Right forelimb (tissue), 1 donor: Measurements from ENCODE around the gene SIK3.
A peak's percentile ranks its signal among the peaks of the same experiment; 100 is the strongest.

Experiments used
- DNase-seq: peaks from one replicate; pipeline ENCODE4 v3.0.0-alpha.2; 2018

The SIK3 gene

DNA sequence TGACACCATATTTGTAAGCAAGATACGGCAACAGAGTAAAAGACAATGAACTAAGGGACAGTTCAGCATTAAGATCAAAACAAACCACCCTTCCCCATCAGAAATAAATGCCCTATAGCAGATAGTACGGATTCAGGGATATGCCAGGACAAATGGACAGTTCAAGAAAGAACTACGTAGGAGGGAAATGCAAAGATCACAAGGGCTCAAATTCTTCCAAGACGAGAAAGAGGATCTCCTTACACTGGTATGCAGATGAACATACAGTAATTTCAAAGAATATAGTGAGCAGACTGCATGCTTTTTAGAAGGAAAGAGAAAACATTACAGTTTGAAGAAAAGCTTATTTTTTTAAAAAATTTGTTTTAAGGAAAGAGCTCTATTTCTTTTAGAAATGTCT lies 136.1 kb downstream of the SIK3 start:
- DNase-seq = no peak

DNA sequence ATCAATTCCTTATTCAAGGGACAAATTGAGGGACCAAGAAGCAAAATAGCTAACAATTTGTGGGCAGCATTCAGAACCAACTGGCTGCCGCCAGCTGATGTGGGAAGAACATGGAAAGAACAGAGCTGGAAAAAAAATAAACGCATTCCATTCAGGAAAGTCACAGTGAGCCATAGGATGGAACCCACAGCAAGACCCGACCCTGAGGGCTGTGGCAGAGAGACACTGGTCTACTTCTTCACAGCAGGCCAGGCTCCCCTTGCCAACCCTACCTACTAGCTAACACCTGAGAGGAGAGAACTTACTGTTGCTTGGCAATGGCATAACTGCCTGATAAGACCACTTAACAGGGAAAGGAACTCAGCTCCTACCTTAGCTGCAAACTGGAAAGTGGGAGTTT lies 137.3 kb downstream of the SIK3 start:
- no peak for DNase-seq

DNA sequence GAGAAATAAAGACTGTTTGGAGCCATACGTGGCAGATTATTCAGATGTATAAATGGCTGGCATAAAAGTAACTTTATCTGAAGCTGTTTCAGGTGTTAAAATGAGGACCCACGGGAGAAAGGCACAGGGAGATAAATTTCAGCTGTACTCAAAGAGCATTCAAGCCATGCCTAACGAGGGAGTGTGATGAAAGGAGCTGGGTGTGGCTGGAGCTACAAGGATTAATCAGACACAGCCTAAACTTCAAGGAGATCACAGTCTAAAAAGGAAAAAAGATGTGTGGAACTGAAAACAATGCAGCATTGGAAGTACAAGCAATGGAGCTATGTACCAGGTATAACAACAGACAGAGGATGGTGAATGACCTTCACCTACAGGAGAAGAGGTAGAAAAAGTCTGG lies 140.0 kb downstream of the SIK3 start:
- no peak for DNase-seq

DNA sequence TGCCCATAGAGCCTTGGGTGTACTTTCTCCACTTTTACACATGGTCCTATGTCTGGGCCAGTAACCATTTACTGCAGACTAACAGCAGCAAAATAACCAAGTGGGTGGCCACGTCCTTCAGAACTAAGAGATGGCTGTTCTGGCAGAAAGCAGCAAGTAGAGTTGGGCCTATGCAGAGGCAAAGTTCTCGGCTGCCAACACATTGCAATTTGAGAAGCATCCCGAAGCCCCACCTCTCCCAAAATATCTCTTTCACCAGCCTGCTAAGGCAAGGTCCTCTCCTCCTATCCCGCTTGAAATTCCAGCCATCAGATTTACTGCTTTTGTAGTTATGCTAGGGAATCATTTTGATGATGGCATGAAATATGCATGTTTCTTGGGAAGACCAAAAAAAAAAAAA lies 142.3 kb downstream of the SIK3 start:
- DNase-seq = no peak

DNA sequence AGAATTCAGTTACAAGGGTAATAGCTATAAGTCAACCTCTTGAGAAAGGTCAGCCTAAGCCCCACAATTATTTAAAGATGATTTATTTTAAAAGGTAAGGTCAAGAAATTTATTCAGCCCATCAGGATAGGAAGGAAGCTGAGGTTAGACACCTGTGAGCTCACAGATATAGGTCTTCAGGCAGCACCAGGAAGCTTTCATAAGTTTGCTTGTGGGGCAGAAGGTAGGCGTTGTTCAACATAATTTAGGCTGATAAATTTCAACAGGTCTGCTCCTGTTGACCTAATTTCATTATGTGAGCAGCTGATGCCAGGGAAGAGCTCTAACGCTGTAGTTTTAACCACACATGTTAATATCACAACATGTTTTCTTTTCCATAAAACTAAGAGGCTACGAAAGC lies 142.7 kb downstream of the SIK3 start:
- DNase-seq = no peak

DNA sequence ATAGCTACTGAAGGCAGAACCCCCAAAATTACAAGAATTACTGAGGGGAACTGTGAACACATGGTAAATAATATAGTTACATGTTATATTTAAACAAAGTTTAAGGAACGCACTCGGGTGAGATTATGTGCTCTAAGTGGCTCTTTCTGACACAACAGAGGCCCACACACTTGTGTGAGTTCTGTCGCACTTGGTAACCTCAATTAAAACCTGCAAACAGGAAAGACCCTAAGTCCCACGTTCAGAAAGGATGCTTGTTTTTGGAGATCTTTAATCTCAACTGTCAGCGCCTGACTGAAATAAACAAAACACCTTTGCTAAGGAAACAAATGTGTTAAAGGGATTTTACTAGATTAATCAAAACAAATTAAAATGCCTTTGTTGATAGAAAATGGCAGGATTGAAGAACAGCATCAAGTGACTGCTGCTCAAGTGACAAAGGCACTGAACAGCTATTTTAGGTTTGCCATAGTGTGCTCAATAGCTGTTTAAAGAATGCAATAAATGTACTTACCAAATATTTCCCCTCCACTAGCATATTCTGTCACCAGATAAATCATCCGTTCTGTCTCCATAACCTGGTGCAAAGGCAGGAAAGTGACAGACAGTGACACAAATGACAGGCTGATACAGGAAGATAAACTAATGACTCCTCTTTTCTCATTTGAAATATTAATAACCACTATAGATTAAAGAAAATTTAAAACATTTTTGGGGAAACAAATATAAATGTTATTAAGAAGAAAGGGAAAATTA lies 144.5 kb downstream of the SIK3 start:
- DNase-seq = no peak

DNA sequence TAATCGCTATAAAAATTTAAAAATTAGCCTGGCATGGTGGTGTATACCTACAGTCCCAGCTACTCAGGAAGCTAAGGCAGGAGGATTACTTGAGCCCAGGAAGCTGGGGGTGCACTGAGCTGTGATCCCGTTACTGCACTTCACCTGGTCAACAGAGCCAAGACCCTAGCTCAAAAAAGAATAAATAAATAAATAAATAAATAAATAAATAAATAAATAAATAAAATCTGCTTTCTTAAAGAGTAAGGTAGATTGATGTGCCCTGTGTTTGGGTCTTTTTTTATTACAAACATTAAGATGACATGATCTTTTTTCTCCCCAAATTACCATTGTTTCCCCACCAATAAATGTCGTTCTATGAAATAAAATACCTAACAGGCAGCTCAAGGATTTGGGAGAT lies 146.5 kb downstream of the SIK3 start:
- DNase-seq = no peak

DNA sequence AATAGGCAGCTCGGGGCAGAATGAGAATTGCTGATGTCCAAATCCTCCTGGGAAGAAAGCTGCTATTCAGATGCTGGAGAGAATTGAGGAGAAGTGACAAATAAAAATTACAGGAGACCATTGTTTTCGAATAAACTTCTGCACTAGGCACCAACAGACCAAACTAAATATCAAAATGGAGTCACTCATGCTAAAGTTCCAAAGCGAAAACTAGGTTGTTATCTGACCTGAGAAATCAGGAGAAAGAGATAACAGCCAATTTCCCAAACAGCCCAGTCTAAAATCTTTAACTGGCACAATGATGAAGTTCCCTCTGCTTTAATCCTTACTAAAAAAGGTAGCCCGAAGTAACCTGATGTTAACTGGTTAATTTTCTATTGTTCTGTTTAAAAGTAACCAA lies 148.0 kb downstream of the SIK3 start:
- DNase-seq = no peak

DNA sequence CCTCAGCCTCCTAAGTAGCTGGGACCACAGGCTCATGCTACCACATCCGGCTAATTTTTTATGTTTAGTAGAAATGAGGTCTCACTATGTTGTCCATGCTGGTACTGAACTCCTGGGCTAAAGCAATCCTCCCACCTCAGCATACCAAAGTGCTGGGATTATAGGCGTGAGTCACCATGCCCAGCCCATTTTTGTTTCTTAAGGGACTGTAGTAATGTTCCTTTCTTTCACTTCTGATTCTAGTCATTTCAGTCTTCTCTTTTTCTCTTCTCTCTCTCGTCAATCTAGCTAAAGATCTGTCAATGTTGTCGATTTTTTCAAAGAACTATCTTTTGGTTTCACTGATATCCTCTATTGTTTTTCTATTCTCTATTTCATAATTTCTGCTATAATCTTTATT lies 149.8 kb downstream of the SIK3 start:
- DNase-seq = no peak

DNA sequence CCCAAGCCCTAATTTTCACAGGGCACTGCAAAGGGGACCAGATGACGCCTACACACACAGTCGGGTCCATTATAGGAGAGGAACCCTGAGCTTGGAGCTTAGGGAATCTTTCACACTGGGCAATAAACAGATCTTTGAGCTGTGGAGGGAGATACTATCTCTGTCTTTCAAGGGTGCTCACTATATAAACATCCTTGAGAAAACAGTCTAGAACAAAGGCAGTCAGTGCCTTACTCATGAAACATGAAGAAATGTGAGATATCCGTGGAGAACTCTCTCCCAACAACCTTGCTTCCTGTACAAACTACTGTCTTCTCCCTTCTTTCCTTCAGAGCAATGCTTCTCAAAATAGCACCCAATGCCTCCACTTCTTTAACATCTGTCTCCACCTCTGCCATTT lies 151.8 kb downstream of the SIK3 start:
- no peak for DNase-seq

DNA sequence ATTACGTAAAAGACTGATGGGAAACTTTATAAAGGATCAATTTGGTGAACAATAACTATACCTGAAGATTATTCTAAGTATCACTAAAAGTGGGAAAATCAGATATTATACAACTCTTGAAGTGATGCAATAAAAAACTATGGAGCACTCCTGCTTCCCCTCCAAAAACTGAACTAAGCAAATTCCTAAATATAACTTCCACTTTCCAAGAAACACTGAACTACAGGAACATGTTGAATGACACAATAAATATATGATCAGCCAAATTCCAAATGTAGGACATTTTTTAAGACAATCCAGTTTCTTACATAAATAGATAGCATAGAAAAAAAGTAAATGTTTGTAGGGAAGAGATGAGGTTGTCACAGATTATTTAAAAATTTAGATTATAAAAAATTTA lies 158.7 kb downstream of the SIK3 start:
- no peak for DNase-seq

DNA sequence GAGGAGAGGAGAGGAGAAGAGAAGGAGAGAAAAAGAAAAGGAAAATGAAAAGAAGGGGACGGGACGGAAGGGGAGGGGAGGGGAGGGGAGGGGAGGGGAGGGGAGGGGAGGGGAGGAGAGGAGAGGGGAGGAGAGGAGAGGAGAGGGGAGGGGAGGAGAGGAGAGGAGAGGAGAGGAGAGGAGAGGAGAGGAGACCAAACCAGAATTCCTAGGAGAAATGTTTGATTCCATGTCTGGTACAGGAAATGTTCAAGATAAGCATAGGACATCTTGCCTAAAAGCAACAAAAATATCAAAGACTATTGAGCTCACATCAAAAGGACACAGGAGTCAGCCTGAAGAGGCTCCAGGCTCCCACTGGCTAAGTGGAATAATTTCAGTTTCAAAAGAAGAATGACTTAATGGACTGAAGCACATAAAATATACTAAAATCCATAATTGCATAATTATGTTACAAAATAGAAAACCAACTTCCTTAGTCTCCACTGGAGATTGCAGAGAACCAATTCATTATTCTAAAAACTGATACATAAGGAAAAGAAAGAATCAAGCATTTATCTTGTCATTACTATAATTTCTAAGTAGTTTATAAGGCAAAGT lies 159.7 kb downstream of the SIK3 start:
- no peak for DNase-seq

DNA sequence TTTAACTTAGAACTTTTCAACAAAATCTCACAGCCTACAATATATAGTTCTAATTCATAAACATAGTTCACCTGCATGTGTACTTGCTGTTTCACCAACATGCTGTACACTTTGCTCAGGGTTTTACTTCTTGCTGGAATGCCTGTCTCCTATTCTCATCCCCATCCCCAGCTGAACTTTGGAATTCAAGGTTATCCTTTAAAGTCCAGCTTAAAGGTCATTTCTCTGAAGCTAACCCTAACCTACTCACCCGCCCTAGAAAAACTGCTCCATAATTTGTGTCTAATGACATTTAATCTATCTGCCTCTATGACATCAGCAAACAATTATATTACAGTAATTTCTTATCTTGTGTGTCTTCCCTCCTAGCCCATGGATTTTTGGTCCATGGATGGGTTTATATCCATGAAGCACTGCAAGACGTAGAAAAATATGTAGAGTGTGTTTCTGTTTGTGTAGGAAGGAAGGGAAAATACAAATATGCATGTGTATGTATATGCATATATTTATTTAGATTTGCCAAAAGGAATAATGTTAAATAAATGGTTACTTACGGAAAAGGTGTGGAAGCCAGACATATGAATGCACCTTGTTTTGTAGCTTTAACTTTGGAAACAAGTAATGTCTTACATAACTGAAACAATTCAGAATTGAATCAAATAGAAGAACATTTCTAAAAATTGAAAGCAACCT lies 161.3 kb downstream of the SIK3 start:
- DNase-seq = no peak

DNA sequence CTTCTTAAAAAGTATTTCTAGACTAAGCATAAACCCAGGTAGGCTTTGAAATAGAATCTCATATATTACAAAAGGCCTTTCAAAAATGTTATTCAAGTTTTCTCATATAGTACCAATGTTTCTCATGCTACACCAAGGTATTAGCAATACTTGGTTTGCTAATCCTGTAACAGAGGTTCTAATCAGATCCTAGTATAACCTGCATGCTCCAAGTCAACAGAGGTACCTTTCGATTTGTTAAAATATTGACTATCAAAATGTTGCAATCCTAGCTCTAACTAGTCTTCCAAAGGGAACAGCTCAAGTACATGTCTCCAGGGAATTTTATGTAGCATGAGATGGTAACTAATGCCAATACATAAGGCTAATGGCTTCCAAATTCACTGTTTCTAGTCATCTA lies 162.7 kb downstream of the SIK3 start:
- DNase-seq = no peak

DNA sequence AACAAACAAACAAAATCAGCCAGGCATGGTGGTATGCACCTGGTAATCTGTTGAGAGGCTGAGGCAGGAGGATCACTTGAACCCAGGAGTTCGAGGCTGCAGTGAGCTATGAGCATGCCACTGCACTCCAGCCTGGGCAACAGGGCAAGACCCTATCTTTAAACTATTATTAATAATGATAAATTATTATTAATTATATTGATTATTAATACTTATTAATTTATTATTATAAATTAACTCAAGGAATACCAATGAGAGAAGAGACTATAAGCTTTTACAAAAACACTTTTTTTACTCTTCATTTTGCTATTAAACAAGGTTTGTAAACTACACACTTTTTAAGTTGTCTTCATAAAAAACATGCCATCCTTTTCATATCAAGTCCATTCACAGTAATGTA lies 163.1 kb downstream of the SIK3 start:
- DNase-seq = no peak

DNA sequence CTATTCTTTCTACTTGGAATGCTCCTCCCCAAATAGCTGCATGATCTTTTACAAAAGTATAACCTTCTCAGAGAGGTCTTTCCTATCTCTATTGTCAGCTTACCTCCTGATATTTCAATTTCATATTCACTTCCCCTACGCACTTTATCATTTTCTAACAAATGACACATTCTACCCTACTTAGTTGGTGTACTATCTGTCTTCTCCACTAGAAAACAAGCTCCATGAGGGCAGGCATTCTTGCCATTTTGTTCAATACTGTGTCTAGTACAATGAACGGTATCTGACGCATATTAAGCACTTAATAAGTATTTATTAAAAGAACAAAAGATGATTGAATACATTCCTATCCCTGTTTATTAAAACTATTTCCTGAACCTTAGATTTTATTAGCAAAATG lies 164.3 kb downstream of the SIK3 start:
- DNase-seq = no peak

DNA sequence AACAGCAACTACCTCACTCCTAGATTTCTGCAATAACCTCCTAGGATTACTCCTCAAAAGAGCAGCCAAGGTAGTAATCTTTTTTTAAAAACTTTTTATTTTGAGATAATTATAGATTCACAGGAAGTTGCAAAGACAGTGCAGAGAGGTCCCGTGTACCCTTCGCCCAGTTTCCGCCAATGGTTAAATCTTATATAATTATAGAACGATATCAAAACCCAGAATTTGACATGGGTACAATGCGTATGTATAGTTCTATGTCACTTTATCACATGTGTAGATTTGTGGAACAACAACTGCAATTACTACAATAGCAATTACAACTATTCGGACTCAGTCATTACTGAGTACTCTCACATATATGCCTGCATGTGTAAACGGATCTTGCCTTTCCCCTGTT lies 166.0 kb downstream of the SIK3 start:
- no peak for DNase-seq

DNA sequence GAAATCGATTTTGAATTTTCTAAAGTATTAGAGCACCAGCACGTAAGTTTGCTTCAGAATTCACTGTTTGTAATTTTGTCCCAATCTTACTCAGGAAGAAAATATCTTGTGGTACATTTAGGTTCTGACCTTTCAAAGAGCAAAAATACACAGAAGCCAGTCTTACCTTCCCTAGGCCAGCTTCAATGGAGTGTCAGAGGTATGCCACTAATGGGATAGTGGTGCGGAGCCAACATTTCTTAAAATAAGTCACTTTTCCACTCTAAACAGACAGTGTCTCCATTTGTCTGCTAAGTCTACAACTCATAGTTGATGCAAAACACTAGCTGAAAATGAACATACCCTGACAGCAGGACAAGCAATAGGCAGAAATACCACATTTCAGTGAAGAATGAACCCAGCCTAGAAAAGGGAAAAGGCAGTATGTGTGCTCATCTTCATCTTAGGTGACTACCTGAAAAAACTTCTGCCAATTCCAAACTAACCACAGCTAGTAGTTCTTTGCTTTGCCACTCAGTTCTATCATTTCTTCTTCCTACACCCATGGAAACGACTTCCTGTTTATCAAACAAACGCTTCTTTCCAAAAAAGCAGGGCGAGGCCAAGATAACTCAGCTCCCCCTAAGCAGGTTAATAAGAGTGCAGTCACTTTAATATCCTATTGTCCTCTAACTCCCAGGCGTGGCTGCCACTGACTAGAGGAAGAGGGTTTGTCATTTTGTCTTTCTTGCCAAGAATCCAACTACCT lies 166.8 kb downstream of the SIK3 start:
- DNase-seq = no peak

DNA sequence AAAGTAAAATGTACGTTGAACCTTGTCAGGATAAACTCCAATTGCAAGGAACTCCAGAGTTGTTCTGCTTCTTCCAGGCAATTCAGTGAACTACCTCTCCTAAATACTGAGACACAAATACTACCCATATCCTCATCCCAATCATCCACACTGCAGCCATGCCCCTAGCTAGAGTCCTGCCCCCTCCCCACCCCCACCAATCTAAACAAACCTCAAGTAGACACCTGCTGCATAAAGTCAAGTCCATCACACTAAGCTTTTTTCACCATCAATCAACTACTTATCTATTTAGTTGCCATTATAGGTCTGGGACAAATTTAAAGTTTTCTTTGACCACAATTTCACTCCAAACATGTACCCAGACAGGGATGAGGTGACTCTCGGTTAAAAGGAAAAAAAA lies 167.6 kb downstream of the SIK3 start:
- DNase-seq = no peak

DNA sequence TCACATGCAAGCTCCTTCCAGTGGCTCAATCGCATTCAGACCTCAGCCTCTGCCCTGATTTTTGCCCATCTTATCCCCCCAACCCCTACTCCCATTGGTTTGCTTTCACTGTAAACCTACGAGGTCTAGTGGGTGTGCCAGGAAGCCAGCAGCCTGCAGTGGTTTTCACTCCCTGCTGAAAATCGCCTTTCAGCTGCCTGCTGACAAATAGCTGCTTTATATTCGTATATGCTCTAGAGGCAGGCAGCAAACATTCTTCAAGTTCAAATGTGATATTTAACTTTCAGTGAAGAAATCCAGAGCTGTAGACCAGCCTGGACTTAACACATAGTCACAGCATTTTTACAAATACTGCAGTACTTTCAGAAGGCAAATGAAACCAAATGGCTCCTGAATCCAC lies 168.1 kb downstream of the SIK3 start:
- peak; percentile 54 for DNase-seq

DNA sequence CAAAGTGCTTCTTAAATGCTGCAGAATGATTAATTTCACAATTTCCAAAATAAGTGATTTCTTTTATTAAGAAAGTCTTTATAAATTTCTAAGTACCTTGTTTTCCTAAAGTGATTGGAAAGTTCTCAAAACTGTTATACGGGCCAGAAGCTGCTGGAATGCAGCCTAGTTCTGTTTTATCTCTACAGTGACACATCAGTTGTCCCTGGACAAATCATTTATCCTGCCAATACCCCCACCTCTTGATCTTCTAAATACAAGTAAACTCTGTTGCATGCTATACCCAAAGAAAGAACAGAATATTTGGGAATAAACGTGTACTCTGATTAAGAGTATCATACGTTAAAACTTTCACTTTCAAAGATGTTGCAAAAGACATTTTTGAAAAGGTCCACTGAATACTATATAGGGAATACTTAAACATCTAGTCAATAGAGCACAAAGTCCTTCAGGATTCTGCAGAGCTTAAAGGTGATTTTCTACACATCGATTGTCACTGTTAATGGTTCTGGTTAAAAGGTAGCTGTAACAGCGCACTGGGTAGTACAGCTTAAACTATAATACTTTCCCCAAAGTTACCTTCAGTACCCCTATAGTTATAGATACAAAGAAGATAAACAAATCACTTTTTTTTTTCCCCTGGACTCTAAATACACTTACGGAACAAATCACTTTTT lies 168.7 kb downstream of the SIK3 start:
- DNase-seq = no peak

DNA sequence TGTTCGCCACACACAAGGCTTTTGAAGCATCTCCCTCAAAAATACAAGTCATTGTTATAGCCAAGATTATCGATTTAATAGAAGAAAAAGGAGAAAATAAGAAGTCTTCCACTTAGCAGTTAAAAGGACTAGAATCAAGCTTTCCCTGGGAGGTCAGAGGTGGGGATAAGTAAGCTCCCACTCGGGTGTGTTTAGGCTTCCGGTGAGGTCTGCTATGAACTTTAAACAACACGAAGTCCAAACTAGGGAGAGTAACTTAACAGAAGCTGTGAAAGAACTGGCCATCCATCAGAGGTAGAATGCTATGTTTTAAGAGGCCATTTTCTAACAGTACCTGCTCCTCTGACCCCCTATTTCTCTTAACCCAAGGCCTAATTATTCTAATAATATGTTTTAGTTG lies 169.4 kb downstream of the SIK3 start:
- DNase-seq = no peak

DNA sequence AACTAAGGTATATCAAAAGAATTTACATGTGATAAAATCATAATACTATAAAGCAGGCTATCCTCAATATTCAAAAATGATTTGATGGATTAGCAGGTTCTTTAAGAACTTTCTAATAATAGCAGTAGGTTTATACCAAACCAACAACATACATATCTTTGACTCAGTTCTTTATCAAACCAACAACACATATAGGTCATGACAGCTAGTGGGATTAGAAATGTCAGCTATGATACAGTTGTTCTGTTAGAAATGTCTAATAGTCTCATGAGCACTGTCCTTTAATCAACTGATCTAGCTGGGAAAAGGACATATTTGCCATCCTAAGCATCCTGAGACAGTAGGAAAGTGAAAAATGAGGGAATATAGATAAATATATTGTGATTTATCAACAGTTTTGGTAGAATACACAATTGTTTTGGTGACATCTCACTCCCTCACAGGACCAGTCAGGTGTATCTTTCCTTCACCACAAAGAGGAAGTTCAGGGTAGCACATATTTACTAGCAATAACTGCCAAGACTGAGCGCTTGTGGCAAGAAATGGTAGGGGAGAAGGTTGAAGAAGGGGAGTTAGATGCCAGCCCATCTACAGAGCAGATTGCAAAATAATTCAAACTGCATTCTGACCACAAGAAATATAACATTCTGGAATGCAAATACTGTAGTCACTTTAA lies 170.0 kb downstream of the SIK3 start:
- DNase-seq = no peak
